ENCODE results near the gene MTERF4. TPM values are rescaled to one million over a fixed set of nuclear protein-coding genes. Genes with fewer than 3 reads are reported as not detected.

Gene MTERF4
- total and polyA plus RNA-seq, 2 of the 13 experiments (the other 11 are each of a cell fraction or from before 2014, with no cell fraction given), result 50.5 to 59.8 TPM

GRCh38 chr2:241148891-241149674 is 47.0 kb upstream of the MTERF4 start, which contains the start of gene PASK (continued):
- TF ChIP-seq, protein P1, sequence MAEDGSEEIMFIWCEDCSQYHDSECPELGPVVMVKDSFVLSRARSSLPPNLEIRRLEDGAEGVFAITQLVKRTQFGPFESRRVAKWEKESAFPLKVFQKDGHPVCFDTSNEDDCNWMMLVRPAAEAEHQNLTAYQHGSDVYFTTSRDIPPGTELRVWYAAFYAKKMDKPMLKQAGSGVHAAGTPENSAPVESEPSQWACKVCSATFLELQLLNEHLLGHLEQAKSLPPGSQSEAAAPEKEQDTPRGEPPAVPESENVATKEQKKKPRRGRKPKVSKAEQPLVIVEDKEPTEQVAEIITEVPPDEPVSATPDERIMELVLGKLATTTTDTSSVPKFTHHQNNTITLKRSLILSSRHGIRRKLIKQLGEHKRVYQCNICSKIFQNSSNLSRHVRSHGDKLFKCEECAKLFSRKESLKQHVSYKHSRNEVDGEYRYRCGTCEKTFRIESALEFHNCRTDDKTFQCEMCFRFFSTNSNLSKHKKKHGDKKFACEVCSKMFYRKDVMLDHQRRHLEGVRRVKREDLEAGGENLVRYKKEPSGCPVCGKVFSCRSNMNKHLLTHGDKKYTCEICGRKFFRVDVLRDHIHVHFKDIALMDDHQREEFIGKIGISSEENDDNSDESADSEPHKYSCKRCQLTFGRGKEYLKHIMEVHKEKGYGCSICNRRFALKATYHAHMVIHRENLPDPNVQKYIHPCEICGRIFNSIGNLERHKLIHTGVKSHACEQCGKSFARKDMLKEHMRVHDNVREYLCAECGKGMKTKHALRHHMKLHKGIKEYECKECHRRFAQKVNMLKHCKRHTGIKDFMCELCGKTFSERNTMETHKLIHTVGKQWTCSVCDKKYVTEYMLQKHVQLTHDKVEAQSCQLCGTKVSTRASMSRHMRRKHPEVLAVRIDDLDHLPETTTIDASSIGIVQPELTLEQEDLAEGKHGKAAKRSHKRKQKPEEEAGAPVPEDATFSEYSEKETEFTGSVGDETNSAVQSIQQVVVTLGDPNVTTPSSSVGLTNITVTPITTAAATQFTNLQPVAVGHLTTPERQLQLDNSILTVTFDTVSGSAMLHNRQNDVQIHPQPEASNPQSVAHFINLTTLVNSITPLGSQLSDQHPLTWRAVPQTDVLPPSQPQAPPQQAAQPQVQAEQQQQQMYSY (CRISPR knock-in tag; IDR thresholded peaks at IDR 0.05), result no peak
- no peak for TF ChIP-seq THYN1 (CRISPR knock-in tag; IDR thresholded peaks at IDR 0.05; ENCODE audit: borderline replicate concordance, low read depth)
- TF ChIP-seq ZNF792 (CRISPR knock-in tag; IDR thresholded peaks at IDR 0.05), result 0 out of 2 replicates have a peak, but pooled peaks have one; percentile 33
- TF ChIP-seq TOPORS (CRISPR knock-in tag; IDR thresholded peaks at IDR 0.05), result no peak
- TF ChIP-seq CCDC6 (CRISPR knock-in tag; IDR thresholded peaks at IDR 0.05), result no peak; the same call in none of the 2 replicates
- no peak for TF ChIP-seq ZMAT5 (CRISPR knock-in tag; IDR thresholded peaks at IDR 0.05; ENCODE audit: borderline replicate concordance, low read depth)
- peak; percentile 54; the same call in 1 of the 2 replicates for TF ChIP-seq ZNF224 (CRISPR knock-in tag; IDR thresholded peaks at IDR 0.05)
- TF ChIP-seq ELF1 (CRISPR knock-in tag; IDR thresholded peaks at IDR 0.05), result peak; percentile 73; the same call in 1 of the 2 replicates
- no peak for TF ChIP-seq ZNF615 (CRISPR knock-in tag; IDR thresholded peaks at IDR 0.05; ENCODE audit: borderline replicate concordance)
- TF ChIP-seq MTF2 (CRISPR knock-in tag; IDR thresholded peaks at IDR 0.05; ENCODE audit: borderline replicate concordance), result 0 out of 2 replicates have a peak, but pooled peaks have one; percentile 59
- no peak for TF ChIP-seq KLF9 (CRISPR knock-in tag; IDR thresholded peaks at IDR 0.05; ENCODE audit: low read depth)
- 0 out of 2 replicates have a peak, but pooled peaks have one; percentile 37 for TF ChIP-seq SMAD3 (CRISPR knock-in tag; IDR thresholded peaks at IDR 0.05)
- TF ChIP-seq, protein P2, sequence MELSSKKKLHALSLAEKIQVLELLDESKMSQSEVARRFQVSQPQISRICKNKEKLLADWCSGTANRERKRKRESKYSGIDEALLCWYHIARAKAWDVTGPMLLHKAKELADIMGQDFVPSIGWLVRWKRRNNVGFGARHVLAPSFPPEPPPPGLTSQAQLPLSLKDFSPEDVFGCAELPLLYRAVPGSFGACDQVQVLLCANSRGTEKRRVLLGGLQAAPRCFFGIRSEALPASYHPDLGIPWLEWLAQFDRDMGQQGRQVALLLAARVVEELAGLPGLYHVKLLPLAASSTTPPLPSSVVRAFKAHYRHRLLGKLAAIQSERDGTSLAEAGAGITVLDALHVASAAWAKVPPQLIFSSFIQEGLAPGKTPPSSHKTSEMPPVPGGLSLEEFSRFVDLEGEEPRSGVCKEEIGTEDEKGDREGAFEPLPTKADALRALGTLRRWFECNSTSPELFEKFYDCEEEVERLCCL (CRISPR knock-in tag; IDR thresholded peaks at IDR 0.05; ENCODE audit: borderline replicate concordance), result no peak
- TF ChIP-seq HNRNPL (IDR thresholded peaks at IDR 0.05; ENCODE audit: low read depth, low read length), result peak; percentile 37; the same call in 1 of the 2 replicates
- TF ChIP-seq CENPBD1 (CRISPR knock-in tag; IDR thresholded peaks at IDR 0.05; ENCODE audit: borderline replicate concordance, low read depth), result no peak
- TF ChIP-seq ZNF549 (CRISPR knock-in tag; IDR thresholded peaks at IDR 0.05), result no peak
- no peak for TF ChIP-seq ZNF775 (CRISPR knock-in tag; IDR thresholded peaks at IDR 0.05; ENCODE audit: borderline replicate concordance)
- peak; percentile 95 for TF ChIP-seq NFYB (CRISPR knock-in tag; IDR thresholded peaks at IDR 0.05)
- no peak for TF ChIP-seq PCBP2 (optimal IDR thresholded peaks at IDR 0.05; ENCODE audit: low read depth, low read length, poor library complexity, severe bottlenecking)
- TF ChIP-seq SKI (IDR thresholded peaks at IDR 0.05; ENCODE audit: partially characterized antibody), result no peak
- TF ChIP-seq FLYWCH1 (CRISPR knock-in tag; IDR thresholded peaks at IDR 0.05), result no peak
